Measurements from ENCODE around the gene AGBL4. TPM values are rescaled to one million over a fixed set of nuclear protein-coding genes. Genes with fewer than 3 reads are reported as not detected.
A peak's percentile ranks its signal among the peaks of the same experiment; 100 is the strongest.

The AGBL4 gene
- polyA plus RNA-seq, 3 donors: 0.05 TPM; not detected in 2

DNA sequence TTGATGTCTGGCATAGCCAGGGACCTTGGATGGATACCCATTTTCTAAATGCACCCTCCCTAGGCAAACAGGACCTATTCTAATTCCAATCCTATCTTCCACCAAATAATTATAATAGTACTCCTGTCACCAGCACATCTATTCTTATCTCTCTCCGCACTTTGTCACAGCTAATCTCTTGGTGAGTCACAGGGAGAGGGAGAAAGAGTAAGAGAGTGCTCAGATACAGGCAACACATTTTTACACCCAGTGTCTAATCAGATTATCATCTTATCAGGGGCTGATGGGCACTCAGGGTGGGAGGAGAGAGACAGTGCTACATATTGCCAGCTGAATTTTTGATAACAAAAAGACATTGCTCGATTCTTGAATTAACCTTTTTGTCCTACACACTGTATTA lies 972.1 kb downstream of the AGBL4 start:
- H3K4me3 ChIP-seq (replicated peaks in 1 of 3; ENCODE audit: low read depth in 2 of 3, low read length in 3 of 3): no peak overlapping the region
- H3K4me1 Mint-ChIP-seq: no peaks in the 10 kb centered on the region
- H3K4me3 Mint-ChIP-seq: no peak overlapping the region
- no CpG with 5 or more reads among the region's 2 CpGs for WGBS (ENCODE audit: insufficient coverage)
- peaks cover 0 to 3% (median 0%) of the 10 kb centered on the region in 3 donors for H3K27me3 Mint-ChIP-seq (ENCODE audit: low read depth in 3 of 3)
- peaks cover 0 to 9% (median 0%) of the 10 kb centered on the region in 7 donors for H3K9me3 Mint-ChIP-seq
- no peak overlapping the region for H3K4me2 ChIP-seq (replicated peaks; ENCODE audit: extremely low read depth, low read length, poor library complexity, severe bottlenecking)
- intact Hi-C loops (cut with micrococcal nuclease): no loop called here
- H3K27ac Mint-ChIP-seq: peak overlapping the region in 1 of 7 donors; percentile 42
- H3K4me1 ChIP-seq (ENCODE audit: control insufficient read depth in 1 of 2, insufficient read depth in 2 of 2, low read length in 2 of 2): no peaks in the 10 kb centered on the region
- H2AFZ ChIP-seq (ENCODE audit: insufficient read depth, low read depth, low read length, poor library complexity, severe bottlenecking): no peak overlapping the region
- H3K9me3 ChIP-seq (replicated peaks in 1 of 2; ENCODE audit: control insufficient read depth in 1 of 2, insufficient read depth in 1 of 2, low read length in 2 of 2): no peaks in the 10 kb centered on the region
- H3K9ac ChIP-seq (ENCODE audit: insufficient read depth, low read length, poor library complexity, severe bottlenecking): no peak overlapping the region
- no peak for DNase-seq
- no peaks in the 10 kb centered on the region for H4K20me1 ChIP-seq (ENCODE audit: insufficient read depth, low read length)
- H3K36me3 ChIP-seq (replicated peaks in 1 of 2; ENCODE audit: control insufficient read depth in 1 of 2, insufficient read depth in 2 of 2, low read length in 2 of 2): no peaks in the 10 kb centered on the region
- no peaks in the 10 kb centered on the region for H3K27me3 ChIP-seq (ENCODE audit: control insufficient read depth in 2 of 2, insufficient read depth in 2 of 2, low read length in 2 of 2)
- no peak overlapping the region for H3K27ac ChIP-seq (ENCODE audit: low read depth in 1 of 2, low read length in 2 of 2)
- no peaks in the 10 kb centered on the region for H3K36me3 Mint-ChIP-seq
- TF ChIP-seq, protein P1, sequence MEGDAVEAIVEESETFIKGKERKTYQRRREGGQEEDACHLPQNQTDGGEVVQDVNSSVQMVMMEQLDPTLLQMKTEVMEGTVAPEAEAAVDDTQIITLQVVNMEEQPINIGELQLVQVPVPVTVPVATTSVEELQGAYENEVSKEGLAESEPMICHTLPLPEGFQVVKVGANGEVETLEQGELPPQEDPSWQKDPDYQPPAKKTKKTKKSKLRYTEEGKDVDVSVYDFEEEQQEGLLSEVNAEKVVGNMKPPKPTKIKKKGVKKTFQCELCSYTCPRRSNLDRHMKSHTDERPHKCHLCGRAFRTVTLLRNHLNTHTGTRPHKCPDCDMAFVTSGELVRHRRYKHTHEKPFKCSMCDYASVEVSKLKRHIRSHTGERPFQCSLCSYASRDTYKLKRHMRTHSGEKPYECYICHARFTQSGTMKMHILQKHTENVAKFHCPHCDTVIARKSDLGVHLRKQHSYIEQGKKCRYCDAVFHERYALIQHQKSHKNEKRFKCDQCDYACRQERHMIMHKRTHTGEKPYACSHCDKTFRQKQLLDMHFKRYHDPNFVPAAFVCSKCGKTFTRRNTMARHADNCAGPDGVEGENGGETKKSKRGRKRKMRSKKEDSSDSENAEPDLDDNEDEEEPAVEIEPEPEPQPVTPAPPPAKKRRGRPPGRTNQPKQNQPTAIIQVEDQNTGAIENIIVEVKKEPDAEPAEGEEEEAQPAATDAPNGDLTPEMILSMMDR (IDR thresholded peaks at IDR 0.05): no peak
- H3K79me2 ChIP-seq (ENCODE audit: insufficient read depth, low read length): no peaks in the 10 kb centered on the region

DNA sequence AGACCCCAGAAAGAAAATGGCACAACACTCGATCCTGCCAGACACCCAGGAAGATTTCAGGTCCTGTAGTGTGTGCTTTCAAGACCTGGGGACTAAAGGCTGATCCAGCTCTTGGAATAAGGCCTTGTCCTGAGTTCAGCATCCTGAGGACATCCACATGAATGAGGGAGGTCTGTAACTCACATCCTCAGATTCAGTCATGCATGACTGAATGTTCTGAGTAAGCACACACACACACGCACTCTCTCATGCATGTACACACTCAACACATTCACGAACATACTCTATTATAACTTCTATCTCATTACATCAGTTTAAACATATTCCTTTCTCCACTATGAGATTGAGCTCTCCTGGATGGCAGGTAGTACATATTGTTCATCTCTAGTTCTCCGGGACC lies 973.7 kb downstream of the AGBL4 start:
- no peak for DNase-seq
- H4K20me1 ChIP-seq (ENCODE audit: insufficient read depth, low read length): no peaks in the 10 kb centered on the region
- no peaks in the 10 kb centered on the region for H3K27me3 ChIP-seq (ENCODE audit: control insufficient read depth in 2 of 2, insufficient read depth in 2 of 2, low read length in 2 of 2)
- peaks cover 0 to 3% (median 0%) of the 10 kb centered on the region in 3 donors for H3K27me3 Mint-ChIP-seq (ENCODE audit: low read depth in 3 of 3)
- peaks cover 0 to 6% (median 0%) of the 10 kb centered on the region in 7 donors for H3K9me3 Mint-ChIP-seq
- no peak overlapping the region for H3K4me3 Mint-ChIP-seq
- no peak overlapping the region for H3K4me2 ChIP-seq (replicated peaks; ENCODE audit: extremely low read depth, low read length, poor library complexity, severe bottlenecking)
- H3K79me2 ChIP-seq (ENCODE audit: insufficient read depth, low read length): no peaks in the 10 kb centered on the region
- no CpG with 5 or more reads among the region's 4 CpGs for WGBS (ENCODE audit: insufficient coverage)
- TF ChIP-seq, protein P1 (IDR thresholded peaks at IDR 0.05): no peak
- no peak overlapping the region for H3K27ac ChIP-seq (ENCODE audit: low read depth in 1 of 2, low read length in 2 of 2)
- no peaks in the 10 kb centered on the region for H3K36me3 ChIP-seq (replicated peaks in 1 of 2; ENCODE audit: control insufficient read depth in 1 of 2, insufficient read depth in 2 of 2, low read length in 2 of 2)
- no peaks in the 10 kb centered on the region for H3K9me3 ChIP-seq (replicated peaks in 1 of 2; ENCODE audit: control insufficient read depth in 1 of 2, insufficient read depth in 1 of 2, low read length in 2 of 2)
- no peak overlapping the region for H3K4me3 ChIP-seq (replicated peaks in 1 of 3; ENCODE audit: low read depth in 2 of 3, low read length in 3 of 3)
- no peaks in the 10 kb centered on the region for H3K4me1 ChIP-seq (ENCODE audit: control insufficient read depth in 1 of 2, insufficient read depth in 2 of 2, low read length in 2 of 2)
- no peaks in the 10 kb centered on the region for H3K4me1 Mint-ChIP-seq
- intact Hi-C loops (cut with micrococcal nuclease): no loop called here
- H3K36me3 Mint-ChIP-seq: no peaks in the 10 kb centered on the region
- H2AFZ ChIP-seq (ENCODE audit: insufficient read depth, low read depth, low read length, poor library complexity, severe bottlenecking): no peak overlapping the region
- no peak overlapping the region for H3K27ac Mint-ChIP-seq
- H3K9ac ChIP-seq (ENCODE audit: insufficient read depth, low read length, poor library complexity, severe bottlenecking): no peak overlapping the region
